HG02623 (cell line): ENCODE results near the gene BMPER.

Experiments used
- ATAC-seq: cut with Tn5 transposase; IDR thresholded peaks from one replicate; pipeline ENCODE4 v1.9.1; 2021; ENCODE audit warnings: moderate library complexity; ENCODE audit not compliant: unreplicated experiment

BMPER gene

DNA sequence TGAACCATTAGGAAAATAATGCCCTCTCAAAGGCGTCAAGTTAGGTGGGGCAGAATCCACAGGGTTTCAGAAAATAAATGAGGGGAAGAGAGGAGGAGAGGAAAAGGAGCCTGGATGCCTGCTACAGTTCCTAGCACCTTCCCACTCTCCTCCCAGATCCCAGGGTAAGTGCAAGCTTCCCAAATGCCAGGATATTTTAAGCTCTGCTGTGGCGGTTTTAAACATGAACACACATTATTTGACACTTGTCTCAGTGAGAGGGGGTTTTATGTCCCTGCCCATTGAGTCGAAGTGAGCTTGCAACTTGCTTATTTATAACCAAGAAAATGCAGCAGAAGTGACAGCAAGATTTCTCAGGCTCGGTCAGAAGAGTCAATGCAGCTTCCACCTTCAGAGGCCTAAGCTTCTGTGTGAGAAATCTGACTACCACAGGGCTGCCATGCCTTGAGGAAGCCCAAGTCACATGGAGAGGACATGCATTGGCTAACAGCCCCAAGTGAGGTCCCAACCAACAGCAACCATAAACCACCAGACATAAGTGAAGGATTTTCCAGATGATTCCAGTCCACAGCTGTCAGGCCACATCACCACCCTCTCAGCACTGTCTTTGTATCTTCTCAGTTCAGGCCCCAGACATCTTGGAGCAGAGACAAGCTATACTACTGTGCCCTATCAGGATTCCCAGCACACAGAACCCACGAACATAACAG is 17.9 kb upstream of the BMPER start:
- ATAC-seq = no peak

DNA sequence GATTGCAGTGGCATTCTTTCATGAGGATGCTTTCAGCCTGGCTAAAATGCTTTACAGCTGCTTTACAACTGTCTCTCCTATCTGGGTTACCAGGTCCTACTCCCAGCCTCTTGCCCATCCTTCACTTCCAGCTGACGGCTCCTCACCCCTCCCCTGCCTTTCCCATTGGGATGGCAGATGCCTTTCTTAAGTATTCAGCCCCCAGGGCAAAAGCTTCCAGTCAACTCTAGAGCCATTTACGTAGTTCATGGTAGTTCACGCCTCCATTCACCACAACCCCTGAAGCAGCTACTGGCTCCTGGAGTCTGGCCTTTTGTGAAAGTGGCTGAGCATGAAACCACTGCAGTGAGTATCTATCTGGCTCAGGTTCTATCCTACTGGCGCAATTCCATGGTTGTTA is 17.2 kb upstream of the BMPER start:
- no peak for ATAC-seq

DNA sequence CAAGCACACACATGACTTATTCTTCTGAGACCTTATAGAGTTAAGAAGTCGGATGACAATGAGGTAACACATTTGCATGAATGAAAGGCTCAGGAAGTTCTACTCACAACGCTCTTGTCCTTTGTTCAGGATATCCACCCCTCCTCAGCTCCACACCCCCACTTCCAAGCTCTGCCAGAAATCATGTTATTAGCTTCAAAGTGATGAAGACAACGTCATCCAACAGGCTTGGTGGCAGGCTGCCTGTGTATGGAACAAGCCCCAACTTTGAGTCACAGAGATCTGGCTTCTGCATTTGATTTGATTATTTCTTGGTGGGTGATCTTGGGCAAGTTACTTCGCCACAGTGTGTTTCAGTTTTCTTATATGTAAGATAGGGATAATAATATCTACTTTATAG is 12.4 kb upstream of the BMPER start:
- ATAC-seq = no peak

DNA sequence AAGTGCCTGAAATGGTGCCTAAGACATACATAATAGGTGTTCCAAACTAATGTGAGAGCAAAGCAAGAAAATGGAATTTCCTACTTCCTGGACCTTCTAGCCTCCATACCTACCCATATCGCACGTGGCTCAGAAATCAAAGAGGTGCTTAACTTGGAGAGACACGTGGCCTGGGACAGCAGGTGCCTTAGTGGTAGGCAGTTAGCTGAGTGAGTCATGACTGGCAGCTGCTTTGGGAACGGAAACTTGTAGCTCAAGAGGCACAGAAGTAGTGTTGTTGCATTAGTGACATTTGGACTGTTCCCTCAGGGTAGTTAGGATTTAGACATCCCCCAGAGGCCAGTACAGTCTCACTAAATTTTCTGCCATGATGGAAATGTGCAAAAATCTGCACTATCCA is 12.0 kb upstream of the BMPER start:
- ATAC-seq = no peak

DNA sequence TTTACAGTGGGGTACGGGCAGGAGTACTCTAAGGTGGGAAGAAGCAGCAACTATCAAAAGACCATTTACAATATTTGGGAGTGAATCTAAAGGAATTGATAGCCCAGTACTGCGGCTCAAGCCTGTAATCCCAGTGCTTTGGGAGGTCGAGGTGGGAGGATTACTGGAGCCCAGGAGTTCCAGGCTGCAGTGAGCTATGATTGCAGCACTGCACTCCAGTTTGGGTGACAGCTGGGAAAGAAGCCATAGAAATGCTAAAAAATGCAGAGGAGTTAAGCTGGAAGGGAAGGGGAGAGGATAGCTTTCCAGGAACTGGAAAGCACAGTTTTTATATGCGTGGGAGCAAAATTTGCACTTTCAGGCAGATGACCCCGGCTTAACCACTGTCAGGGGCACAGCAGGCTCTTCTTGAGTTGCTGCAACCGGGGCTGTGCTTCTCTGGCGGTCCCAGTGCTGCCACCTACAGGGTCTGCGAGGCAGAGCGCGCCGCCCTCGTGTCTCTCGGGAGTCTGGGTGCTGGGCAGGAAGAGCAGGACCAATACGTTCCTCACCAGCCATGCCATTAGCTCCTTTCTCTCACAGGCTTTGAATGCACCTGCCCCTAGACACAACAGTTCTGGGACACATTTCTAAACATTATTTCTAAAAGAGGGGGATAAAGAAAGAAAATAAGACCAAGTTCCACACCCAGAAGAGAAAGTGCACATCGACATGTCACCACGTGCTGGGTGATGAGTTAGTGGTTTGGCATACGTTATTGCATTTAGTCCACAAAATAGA is 10.1 kb upstream of the BMPER start:
- ATAC-seq = peak; percentile 95

DNA sequence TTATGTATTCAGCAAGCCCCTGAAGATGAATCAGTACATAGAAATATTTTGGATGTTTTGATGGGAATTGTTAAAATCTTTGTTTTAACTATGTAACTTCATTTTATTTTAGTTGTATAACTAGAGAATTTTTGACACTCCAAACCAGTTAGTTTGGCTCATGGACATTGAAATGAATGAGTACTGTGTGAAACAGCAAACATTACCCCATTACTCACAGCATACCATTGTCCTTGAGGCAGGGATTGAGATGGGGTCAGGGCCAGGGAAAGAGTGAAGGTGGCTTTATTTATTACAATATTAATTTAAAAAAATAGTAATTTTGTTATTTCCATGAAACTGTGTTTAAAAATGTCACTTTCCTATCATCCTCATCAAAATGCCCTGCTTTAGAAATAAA is 4.8 kb upstream of the BMPER start:
- no peak for ATAC-seq

DNA sequence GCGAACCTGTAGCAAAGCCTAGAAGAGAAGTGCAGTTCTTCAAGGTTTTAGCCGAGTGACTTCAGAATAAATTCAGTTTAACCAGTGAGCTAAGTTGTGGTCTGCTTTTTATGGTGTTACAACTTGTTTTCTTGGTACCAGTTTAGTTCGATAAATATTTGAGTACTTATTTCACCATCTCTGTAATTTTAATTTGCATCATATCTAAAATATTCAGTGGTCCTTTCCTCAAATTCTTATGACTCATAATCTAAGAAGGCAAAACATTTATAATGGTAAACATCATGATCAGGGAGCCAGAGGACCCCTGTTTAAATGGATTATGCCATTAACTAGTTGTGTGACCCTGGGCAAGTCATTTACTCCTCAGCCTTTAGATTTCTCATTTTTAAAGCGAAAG is 4.1 kb upstream of the BMPER start:
- ATAC-seq = no peak

DNA sequence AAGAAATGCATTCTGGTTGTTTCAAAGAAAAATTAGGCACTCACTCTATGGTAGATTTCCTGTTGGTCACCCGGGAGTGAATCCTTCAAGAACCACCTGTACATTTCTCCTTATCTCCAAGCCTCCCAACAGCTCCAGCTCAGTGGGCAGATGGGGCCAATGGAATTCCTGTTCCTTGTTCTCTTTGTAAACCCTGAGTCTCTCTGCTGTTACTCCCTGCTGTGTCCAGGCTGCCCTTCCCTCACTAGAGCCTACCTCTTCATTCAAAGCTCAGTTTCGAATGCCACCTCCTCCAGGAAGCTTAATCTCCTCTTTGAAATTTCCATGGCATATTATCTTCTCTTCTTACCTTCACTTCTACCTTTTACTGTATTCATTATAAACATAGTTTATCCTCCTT is 3.5 kb upstream of the BMPER start:
- ATAC-seq = no peak

DNA sequence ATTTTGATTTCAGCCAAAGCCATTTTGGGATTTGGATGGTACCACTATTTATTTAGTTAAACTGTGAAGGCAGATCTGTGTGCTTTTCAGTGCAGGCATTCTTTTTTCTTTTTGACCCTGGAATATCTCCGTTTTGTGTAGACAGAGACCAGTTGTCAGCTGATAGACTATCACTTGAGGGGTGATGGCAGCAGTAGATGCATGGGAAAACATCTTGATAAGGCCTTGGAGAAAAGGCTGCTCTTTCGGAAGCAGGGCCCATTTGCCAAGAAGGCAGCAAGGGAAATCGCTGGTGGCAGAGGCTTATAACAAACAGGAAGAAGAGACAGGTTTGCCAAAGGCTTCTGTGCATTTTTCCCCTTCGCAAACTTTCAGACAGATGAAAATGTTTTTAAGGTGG is 2.6 kb upstream of the BMPER start:
- no peak for ATAC-seq

DNA sequence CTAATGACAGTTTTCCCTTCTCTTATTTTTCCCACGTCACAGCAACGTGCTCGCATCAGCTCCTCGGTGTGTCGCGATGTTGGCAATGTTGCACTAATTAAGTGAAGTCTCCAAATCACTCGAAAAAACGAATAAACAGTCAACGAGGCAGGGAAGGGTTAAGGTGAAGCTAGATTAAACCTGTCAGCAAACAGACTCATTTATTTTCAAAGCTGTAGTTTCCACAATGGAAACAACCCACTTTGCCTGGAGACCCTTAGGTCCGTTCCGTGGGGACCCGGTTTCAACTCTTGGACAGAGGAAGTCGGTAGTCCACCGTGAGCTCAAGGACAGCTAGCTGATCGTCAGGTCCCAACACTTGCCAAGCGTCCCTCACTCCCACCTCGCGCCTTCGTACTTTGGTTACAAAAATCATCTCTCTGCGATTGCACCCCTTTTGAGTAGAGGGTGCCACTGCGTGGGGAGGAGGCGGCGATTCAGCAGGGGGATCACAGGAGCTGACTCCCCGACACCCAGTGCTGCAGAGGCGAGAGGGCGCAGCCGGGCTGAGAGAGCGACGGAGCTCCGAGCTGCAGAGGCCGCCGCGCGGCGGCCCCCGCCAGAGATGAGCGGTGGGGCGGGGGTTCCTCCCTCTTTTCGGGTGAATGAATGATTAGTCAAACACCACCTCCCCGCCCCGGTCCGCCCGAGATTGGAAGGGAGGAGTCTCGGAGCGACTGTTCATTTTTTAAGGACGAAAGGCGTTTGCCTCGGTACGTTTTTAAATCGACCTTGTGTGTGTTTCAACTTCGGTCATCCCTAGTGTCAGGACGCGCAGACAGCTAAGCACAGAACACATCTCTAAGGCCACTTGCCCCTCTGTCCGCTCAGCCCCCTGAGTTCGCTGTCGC is 1.3 kb upstream of the BMPER start:
- no peak for ATAC-seq

DNA sequence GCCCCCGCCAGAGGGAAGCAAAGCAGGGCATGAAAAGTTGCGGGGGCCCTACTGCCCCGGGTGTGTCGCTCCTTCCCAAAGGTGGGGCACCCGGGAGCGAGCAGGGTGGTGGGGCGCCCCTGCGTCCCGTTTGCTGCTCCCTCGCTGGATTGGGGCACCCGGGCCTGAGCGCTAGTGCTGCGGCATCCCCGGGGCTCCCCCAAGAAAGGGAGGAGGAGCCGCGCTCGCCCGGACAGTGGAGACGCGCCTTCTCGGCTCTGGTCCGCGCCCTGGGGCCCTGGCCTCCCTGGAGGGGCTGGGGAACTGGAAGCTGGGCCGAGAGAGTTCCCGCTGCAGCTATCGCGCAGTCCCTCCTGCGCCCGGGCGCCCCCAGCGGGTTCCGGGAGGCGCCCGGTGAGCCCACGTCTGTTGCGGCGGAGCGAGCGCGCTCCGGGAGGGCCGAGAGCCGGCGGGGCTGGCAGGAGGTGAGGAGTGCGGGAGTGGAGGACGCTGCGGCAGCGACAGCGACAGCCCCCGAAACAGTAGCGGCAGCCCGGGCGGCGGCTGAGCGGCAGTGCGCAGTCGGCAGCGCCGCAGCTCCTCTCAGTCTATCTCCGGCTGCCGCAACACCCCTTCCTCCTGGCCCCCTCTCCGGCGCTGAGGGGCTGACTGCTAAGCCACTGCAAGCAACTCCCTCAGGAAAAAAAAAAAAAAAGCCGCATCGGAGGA is 504 bp upstream of the BMPER start:
- no peak for ATAC-seq

DNA sequence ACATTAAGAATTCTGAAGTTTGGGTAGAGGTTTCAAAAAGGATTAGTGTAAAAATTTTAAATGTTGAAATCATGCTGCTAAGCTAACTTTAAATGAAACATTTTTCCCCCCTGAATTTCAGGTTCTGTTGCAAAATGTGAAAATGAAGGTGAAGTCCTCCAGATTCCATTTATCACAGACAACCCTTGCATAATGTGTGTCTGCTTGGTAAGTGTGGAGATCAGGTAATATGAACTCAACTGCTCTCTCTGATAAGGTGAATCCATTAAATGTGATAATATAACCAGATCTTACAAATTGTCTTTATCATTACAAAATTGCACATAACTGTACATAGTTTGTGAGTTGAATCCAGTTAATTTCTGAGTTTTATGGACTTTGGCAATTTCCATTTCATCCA is 1.4 kb downstream of the BMPER start:
- no peak for ATAC-seq

DNA sequence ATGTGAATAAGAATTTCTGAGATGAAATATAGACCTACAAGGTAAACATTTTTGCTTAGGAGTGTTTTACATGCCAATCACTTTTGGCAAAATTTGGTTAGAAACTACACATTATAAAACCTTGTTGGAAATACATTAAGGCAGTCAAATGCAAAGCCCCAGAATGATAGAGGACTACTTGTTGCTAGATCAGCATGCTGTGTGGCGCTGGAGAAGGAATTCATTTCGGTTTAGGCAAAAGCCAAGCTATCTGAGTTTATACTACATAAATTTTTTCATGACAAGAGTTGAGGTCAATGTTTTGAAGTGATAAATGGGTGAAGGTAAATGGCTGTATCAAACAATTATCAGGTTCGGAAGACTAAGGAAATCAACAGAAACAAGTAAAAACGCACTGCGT is 2.3 kb downstream of the BMPER start:
- ATAC-seq = no peak

DNA sequence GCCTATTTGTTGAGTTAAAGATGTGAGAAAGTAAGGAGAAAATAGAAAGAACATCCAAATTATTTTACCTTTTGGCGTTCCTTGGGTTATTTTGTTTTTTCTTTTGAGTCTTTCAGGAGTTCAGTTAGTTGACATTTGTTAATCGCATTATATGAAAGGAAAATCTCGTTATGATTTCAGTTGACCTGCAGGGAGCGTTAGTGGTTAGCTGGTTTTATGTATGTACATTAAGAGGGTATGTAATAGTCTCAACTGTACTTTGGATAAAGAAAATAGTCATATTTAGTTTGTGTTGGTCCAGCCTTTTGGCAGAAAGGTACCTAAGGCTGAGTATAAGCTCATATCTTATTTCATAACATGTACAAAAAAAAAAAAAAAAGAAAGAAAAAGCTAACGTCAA is 4.0 kb downstream of the BMPER start:
- ATAC-seq = no peak

DNA sequence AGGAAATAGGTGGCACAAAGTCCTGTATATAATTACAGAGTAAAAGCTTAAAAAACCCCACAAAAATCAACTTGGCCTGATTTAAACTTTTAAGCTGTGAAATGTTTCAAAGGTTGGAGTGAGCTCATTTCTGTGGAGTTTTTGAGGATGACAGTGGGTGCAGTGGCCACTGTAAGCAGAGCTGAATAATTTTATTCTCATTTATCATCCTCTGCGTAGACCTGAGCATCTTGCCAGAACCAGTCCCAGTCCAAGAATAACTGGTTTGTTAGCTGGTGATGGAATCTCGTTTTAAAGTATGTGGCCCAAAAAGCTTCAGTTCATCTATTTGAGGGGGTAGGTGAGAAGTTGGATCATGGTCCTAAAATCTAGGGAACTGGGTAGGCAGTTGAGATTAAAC is 4.4 kb downstream of the BMPER start:
- ATAC-seq = no peak

DNA sequence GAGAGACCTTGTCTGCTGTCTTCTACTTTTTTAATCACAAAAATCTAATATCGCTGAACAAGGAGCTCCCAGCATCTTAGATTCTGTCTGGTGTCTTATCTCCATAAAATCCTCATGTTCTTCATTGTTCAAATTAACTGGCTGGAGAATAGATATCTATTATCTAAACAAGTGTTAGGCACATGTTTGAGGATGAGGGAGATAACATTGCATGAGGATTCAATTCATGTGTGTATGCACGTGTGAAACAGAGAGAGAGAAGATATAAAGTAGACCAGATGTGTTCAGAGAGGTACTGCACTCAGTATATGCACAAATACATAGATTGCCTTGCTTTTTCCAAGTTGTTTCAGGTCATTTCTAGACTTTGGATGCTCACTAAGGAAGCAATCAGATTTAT is 5.4 kb downstream of the BMPER start:
- no peak for ATAC-seq

DNA sequence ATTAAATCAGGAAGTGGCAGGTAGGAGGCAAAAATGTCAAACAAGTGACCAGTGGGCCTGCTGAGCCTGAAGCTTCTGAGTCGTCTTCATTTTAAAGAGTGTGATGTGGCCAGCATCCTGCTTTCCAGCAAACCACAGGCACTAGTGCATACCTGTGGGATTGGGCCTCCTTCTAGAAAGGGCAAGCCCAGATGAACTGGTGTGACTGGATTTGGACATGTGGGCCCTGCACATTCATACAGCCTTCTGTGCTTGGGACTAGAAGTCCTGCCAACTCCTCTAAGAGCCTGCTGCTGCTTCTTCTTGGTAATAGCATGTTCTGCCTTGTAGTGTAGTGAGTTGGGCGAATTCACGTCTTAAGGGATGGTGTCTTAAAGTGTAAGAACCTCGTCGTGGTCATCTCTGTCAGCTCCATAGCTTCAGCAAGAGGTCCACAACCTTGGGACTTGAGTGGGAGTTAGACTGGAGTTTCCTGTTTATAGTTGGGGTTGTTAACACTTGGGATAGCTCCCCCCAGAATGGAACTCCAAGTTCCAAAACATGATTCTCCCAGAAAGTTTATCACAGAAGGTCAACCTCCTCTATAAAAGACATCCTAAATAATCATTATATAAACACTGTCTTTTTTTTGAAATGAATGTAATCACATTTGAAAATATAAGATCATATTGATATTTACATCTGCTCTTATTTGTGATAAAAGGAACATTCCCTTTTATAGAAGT is 11.2 kb downstream of the BMPER start:
- no peak for ATAC-seq

DNA sequence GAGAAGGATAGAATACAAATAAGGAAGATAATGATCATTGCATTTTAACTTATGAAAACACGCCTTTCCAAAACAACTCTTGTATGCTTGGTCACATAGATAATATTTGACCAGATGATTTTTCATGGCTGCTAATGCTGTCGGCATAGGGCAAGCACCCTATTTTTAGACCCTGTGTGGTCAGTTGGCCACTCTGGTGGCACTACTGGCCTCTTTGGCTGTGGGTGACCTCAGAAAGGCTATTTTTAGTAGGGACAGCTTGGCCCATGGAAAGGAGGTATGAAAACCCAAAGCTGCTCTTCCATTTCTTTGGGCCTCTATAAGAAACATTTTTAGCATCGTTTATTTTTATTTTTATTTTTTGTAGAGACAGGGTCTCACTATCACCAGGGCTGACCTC is 12.3 kb downstream of the BMPER start:
- no peak for ATAC-seq

DNA sequence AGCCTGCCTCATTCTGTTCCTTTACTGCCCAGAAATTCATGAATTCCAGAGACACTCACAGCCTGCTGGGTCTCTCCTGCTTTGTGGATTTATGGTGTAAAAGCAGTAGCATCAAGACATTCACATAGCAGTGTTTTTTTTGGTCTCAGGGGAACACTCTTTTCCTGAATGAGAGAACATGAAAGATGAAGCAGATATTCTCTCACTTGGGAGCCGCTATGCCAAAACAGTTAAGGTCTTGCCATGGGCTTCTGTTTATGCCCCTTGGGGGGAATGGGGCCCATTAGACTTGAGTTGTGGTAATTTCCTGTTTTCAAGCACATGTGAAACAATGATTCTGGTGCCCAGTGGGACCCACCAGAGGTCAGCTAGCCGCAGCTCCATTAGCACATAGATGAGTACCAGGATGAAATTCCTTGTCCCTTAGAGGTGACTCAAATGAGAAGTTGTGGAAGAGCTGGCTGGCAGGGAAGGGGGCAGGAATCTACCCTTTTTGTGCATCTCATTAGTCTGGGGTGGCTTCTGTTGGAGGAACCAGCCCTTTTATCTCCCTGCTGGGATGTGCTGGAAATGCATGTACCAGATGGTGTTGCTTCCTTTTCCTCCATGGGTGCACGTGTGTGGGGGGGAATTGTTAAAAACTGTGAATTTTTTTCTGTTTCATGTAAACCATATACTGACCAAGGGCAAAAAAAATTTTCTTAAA is 13.3 kb downstream of the BMPER start:
- no peak for ATAC-seq

DNA sequence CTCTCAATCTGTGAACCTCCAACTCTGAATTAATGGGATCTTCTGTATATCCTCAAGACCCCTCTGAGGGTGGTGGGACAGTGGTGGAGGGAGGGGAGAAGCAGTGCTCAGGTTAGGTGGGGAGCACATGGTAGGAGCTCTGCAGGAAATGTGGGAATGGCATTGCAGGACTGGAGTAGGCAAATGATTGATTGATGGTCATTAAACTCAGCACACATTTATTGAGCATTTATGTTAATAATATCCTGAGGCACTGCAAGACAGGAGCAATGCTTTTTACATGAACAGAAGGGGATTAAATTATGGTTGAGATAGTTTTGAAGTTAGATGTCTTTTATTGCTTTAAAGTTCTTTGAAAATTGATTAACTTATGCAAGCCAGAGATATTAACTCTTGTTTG is 14.1 kb downstream of the BMPER start:
- no peak for ATAC-seq
